GM18858 (cell line): Measurements from ENCODE around the gene FAM81B.
"Not testable (repeated sequence)": the region's sequence is repeated elsewhere in the genome, so short reads cannot be mapped to it uniquely, and the experiment has no call there.

ENCODE experiments used
- ATAC-seq: cut with Tn5 transposase; IDR thresholded peaks from one replicate; pipeline ENCODE4 v1.9.1; 2021; ENCODE audit not compliant: unreplicated experiment

The FAM81B gene

GRCh38 chr5:95390812-95391492 is at the start of gene FAM81B:
TSS of gene FAM81B (plus strand) at chr5:95391366. CDS start at chr5:95391390, 24 bp downstream.
- ATAC-seq = no peak

- ATAC-seq = not testable (repeated sequence)
These were observed 49.7 kb upstream of the FAM81B start for GRCh38 chr5:95341444-95341843.

GRCh38 chr5:95347506-95348120 is 43.6 kb upstream of the FAM81B start:
- ATAC-seq = no peak

GRCh38 chr5:95350631-95351030 is 40.5 kb upstream of the FAM81B start:
- no peak for ATAC-seq

GRCh38 chr5:95352691-95353090 is 38.5 kb upstream of the FAM81B start:
- no peak for ATAC-seq

GRCh38 chr5:95358320-95358719 is 32.8 kb upstream of the FAM81B start:
- ATAC-seq = no peak

- no peak for ATAC-seq
These were observed 32.3 kb upstream of the FAM81B start for GRCh38 chr5:95358848-95359247.

GRCh38 chr5:95360667-95361066 is 30.5 kb upstream of the FAM81B start:
- ATAC-seq = not testable (repeated sequence)

- ATAC-seq = no peak
These were observed 25.7 kb upstream of the FAM81B start for GRCh38 chr5:95365302-95366095.

GRCh38 chr5:95369782-95370181 is 21.4 kb upstream of the FAM81B start:
- no peak for ATAC-seq

- ATAC-seq = no peak
These were observed 17.1 kb upstream of the FAM81B start for GRCh38 chr5:95374061-95374460.

GRCh38 chr5:95375591-95375990 is 15.6 kb upstream of the FAM81B start:
- ATAC-seq = no peak

- no peak for ATAC-seq
These were observed 12.0 kb upstream of the FAM81B start for GRCh38 chr5:95379133-95379532.

GRCh38 chr5:95380103-95380628 is 11.0 kb upstream of the FAM81B start:
- no peak for ATAC-seq

- ATAC-seq = no peak
These were observed 8.4 kb upstream of the FAM81B start for GRCh38 chr5:95382801-95383200.

GRCh38 chr5:95384485-95385213 is 6.5 kb upstream of the FAM81B start:
- ATAC-seq = no peak

- no peak for ATAC-seq
These were observed 5.8 kb upstream of the FAM81B start for GRCh38 chr5:95385334-95385733.

GRCh38 chr5:95391965-95392364 is 799 bp downstream of the FAM81B start:
- not testable (repeated sequence) for ATAC-seq

GRCh38 chr5:95392593-95393182 is 1.5 kb downstream of the FAM81B start:
- ATAC-seq = no peak

GRCh38 chr5:95393279-95393678 is 2.1 kb downstream of the FAM81B start:
- ATAC-seq = no peak

GRCh38 chr5:95398989-95399388 is 7.8 kb downstream of the FAM81B start:
- no peak for ATAC-seq
